HFFc6 (cell line): ENCODE data around the gene PCSK6. TPM values are rescaled to one million over a fixed set of nuclear protein-coding genes. Genes with fewer than 3 reads are reported as not detected.

Source experiments
- DNase-seq: peaks from one replicate; pipeline ENCODE4 v3.0.0-alpha.2; 2018
- H3K27ac Mint-ChIP-seq: 2 replicates; pipeline ENCODE4 v1.8.0; 2020; ENCODE audit warnings: mild to moderate bottlenecking, mixed read lengths
- H3K27me3 Mint-ChIP-seq: 2 replicates; pipeline ENCODE4 v1.8.0; 2021; ENCODE audit warnings: mild to moderate bottlenecking, moderate library complexity, mixed read lengths; ENCODE audit not compliant: insufficient read depth
- H3K36me3 Mint-ChIP-seq: 2 replicates; pipeline ENCODE4 v1.8.0; 2021; ENCODE audit warnings: low read depth, mixed read lengths
- H3K4me1 Mint-ChIP-seq: 2 replicates; pipeline ENCODE4 v1.8.0; 2020; ENCODE audit warnings: low read depth, mixed read lengths
- H3K4me3 Mint-ChIP-seq: 2 replicates; pipeline ENCODE4 v1.8.0; 2020; ENCODE audit warnings: mild to moderate bottlenecking, moderate library complexity, mixed read lengths
- H3K9me3 Mint-ChIP-seq: 2 replicates; pipeline ENCODE4 v1.8.0; 2020; ENCODE audit warnings: mild to moderate bottlenecking, mixed read lengths
- CTCF ChIP-seq: fragments of 200-600 bp; sonication (generic); IDR thresholded peaks from 2 replicates; pipeline ENCODE4 v1.5.0; 2021; ENCODE audit warnings: antibody characterized with exemption, mild to moderate bottlenecking
- total RNA-seq, 6 experiments: library from RNA; stranded (reverse); fragmentation: NEBNext Ultra II Directional; extraction: Animal tissue kit (Norgen Biotek cat#: 25700); gene quantifications; 2 replicates in 1 of 6; 3 replicates in 5 of 6; pipeline ENCODE4 v1.2.3, GENCODE V29; 2021

PCSK6 gene
- total RNA-seq, 6 experiments from 2014 or later: not detected

- DNase-seq: no peak
- peaks cover 8% of the 10 kb centered on the region; the same call in 1 of the 2 replicates for H3K36me3 Mint-ChIP-seq
- no peak for TF ChIP-seq CTCF
- peaks cover 5% of the 10 kb centered on the region for H3K27me3 Mint-ChIP-seq
- H3K27ac Mint-ChIP-seq: no peak overlapping the region
- H3K4me1 Mint-ChIP-seq: no peaks in the 10 kb centered on the region
- H3K9me3 Mint-ChIP-seq: peaks cover 18% of the 10 kb centered on the region
- no peak overlapping the region for H3K4me3 Mint-ChIP-seq
These were observed 22.2 kb upstream of the PCSK6 start for GRCh38 chr15:101511717-101512116.

- H3K36me3 Mint-ChIP-seq: no peaks in the 10 kb centered on the region; the same call in 1 of the 2 replicates
- TF ChIP-seq CTCF: no peak
- no peak for DNase-seq
- no peaks in the 10 kb centered on the region for H3K4me1 Mint-ChIP-seq
- H3K27me3 Mint-ChIP-seq: peaks cover 5% of the 10 kb centered on the region
- no peak overlapping the region for H3K27ac Mint-ChIP-seq
- H3K4me3 Mint-ChIP-seq: no peak overlapping the region
- peaks cover 6% of the 10 kb centered on the region for H3K9me3 Mint-ChIP-seq
These were observed 21.0 kb upstream of the PCSK6 start for GRCh38 chr15:101510212-101511197.

GRCh38 chr15:101509279-101509678 is 19.8 kb upstream of the PCSK6 start:
- Mint-ChIP-seq H3K36me3 (no peaks in the 10 kb centered on the region), H3K4me3 (no peak overlapping the region), H3K27me3 (peaks cover 10% of the 10 kb centered on the region), H3K4me1 (no peaks in the 10 kb centered on the region), H3K27ac (no peak overlapping the region), H3K9me3 (no peaks in the 10 kb centered on the region)
- DNase-seq: no peak
- TF ChIP-seq CTCF: no peak

GRCh38 chr15:101506491-101506890 is 17.0 kb upstream of the PCSK6 start:
- no peak for DNase-seq
- no peak overlapping the region for H3K27ac Mint-ChIP-seq
- no peaks in the 10 kb centered on the region for H3K4me1 Mint-ChIP-seq

More at GRCh38 chr15:101506491-101506890, 17.0 kb upstream of the PCSK6 start:
- TF ChIP-seq CTCF: no peak
- no peaks in the 10 kb centered on the region for H3K36me3 Mint-ChIP-seq
- H3K9me3 Mint-ChIP-seq: no peaks in the 10 kb centered on the region
- H3K27me3 Mint-ChIP-seq: peaks cover 7% of the 10 kb centered on the region
- no peak overlapping the region for H3K4me3 Mint-ChIP-seq
